Fibroblast of pulmonary artery (primary cell): Measurements from ENCODE around the gene SYNJ2.

Source experiments
- DNase-seq: peaks from one replicate; pipeline ENCODE4 v3.0.0-alpha.2; 2010; ENCODE audit warnings: low read depth
- H3K4me3 ChIP-seq: replicated peaks from 2 replicates; pipeline ENCODE4 v1.5.1; 2011; ENCODE audit warnings: low read depth, mild to moderate bottlenecking, control low read depth, low read length, moderate library complexity
- TF ChIP-seq, protein P1 (sequence below): IDR thresholded peaks from 2 replicates; pipeline ENCODE4 v1.5.1; 2011; ENCODE audit warnings: mild to moderate bottlenecking, control low read depth, low read length, inconsistent platforms; ENCODE audit errors: missing control alignments

SYNJ2 gene

DNA sequence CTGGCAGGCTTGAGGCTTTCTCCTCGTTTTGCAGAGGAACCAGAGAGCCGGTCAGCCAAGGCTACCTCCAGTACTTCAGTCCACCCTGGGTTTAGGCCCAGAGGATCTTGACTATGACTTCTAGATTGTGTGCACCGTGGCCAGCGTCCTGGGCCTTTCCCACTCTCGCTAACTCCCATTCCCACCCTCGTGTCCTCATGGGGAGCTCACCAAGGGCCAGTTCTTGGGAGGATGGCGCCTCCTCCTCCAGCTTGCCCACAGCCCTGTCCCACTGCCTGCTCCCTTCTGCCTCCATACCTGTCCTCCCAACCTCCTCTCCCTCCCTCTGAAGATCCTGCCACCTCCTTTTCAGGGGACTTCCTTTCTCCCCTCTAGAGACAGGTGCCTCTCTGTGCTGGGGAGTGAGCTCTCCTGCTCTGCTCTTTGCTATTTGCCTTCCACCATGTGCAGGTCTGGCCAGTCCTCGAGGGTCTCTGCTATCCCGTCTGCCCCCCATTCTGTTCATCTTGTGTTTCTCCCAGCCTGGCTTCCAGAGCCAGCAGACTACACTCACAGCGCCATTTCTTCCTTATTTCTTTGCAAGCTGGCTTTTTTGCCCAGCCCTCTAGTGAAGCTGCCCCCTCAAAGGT lies 4.4 kb upstream of the SYNJ2 start:
- TF ChIP-seq, protein P1, sequence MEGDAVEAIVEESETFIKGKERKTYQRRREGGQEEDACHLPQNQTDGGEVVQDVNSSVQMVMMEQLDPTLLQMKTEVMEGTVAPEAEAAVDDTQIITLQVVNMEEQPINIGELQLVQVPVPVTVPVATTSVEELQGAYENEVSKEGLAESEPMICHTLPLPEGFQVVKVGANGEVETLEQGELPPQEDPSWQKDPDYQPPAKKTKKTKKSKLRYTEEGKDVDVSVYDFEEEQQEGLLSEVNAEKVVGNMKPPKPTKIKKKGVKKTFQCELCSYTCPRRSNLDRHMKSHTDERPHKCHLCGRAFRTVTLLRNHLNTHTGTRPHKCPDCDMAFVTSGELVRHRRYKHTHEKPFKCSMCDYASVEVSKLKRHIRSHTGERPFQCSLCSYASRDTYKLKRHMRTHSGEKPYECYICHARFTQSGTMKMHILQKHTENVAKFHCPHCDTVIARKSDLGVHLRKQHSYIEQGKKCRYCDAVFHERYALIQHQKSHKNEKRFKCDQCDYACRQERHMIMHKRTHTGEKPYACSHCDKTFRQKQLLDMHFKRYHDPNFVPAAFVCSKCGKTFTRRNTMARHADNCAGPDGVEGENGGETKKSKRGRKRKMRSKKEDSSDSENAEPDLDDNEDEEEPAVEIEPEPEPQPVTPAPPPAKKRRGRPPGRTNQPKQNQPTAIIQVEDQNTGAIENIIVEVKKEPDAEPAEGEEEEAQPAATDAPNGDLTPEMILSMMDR, result no peak
- no peak for DNase-seq
- no peak overlapping the region for H3K4me3 ChIP-seq

- TF ChIP-seq, protein P1, result no peak
- DNase-seq, result no peak
- no peak overlapping the region for H3K4me3 ChIP-seq
These were observed 3.5 kb upstream of the SYNJ2 start for GRCh38 chr6:157978021-157978783.

DNA sequence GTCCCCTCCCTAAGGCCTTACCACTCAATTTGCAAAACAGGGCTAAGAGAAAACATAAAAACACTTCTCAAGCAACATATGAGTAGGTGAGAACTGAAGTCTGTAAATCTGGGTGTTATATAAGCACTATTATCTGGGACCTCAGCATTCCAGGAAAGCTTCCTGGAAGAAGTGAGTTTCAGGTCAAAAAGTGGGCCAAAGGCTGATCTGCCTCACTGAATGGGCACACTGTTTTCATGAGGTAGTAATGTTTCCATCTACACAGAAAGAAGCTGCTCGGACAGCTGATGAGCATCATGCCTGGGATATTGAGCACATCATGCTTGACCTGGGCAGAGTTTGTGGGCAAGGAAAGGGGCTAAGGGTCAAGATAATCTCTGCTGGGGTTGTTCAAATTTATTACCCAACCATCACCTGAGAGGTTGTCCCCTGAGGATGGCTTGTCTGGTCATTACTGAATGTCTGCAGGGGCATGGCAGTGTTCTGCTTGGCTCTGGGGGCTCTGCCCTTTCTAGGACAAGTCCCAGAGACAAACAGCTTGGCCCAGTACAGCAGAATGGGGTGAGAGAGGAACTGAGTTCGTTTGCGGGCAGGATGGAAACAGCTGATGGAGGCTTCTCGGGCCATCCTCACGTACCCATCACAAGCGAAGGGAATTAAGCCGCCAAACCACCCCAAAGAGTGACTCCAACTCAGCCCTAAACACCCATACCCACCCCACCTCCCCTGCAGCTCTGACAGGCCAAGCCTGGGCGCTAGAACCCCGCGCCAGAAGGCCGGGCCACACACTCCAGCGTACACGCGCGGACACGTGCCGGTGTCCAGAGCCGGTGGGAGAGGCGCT lies 1.2 kb upstream of the SYNJ2 start:
- no peak overlapping the region for H3K4me3 ChIP-seq
- no peak for DNase-seq

DNA sequence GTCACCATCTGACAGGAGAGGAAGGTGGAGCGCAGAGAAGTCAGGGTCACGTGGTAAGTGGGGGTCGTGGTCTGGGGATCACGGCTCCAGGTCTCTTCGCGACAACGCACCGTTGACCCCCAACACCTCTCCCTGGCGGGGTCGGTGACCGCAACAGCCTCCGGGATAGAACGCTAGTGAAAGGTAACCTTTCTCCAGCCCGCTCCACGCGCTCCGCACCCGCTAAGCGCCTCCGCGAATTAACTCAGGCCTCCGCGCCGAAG lies 600 bp upstream of the SYNJ2 start:
- TF ChIP-seq, protein P1, result no peak
- H3K4me3 ChIP-seq, result peak overlapping the region; percentile 73
- no peak for DNase-seq

More for the DNA sequence above, 1.2 kb upstream of the SYNJ2 start:
- TF ChIP-seq, protein P1, result no peak

GRCh38 chr6:157982102-157982562 lies 469 bp downstream of the SYNJ2 start:
- TF ChIP-seq, protein P1, result no peak
- peak overlapping the region; percentile 73 for H3K4me3 ChIP-seq
- no peak for DNase-seq

GRCh38 chr6:157982563-157983405 lies 1.1 kb downstream of the SYNJ2 start:
- peak; percentile 52 for DNase-seq
- H3K4me3 ChIP-seq, result peak overlapping the region; percentile 73
- TF ChIP-seq, protein P1, result peak; percentile 40
